AG04449 (cell line): ENCODE measurements around the gene SCML2.
A peak's percentile ranks its signal among the peaks of the same experiment; 100 is the strongest.

ENCODE experiments used
- CTCF ChIA-PET: fragments of 350-600 bp; formaldehyde crosslinking; extraction: SDS; loops from one replicate; lab custom pipeline; 2021; ENCODE audit warnings: antibody characterized with exemption; lab: Yijun Ruan, JAX
- POLR2A ChIA-PET: fragments of 400-600, 350-600 bp; formaldehyde crosslinking; extraction: SDS; loops from one replicate; lab custom pipeline; 2020; ENCODE audit warnings: antibody characterized with exemption, inconsistent platforms; lab: Yijun Ruan, JAX
- DNase-seq: peaks from one replicate; pipeline ENCODE4 v3.0.0-alpha.2; 2010; ENCODE audit warnings: low read depth, low spot score
- H3K4me3 ChIP-seq: 2 replicates; pipeline ENCODE4 v1.5.1; 2011; ENCODE audit warnings: low read depth, mild to moderate bottlenecking, control low read depth, low read length
- TF ChIP-seq, protein P1 (sequence below): IDR thresholded peaks from one replicate; pipeline ENCODE4 v1.5.1; 2011; ENCODE audit warnings: mild to moderate bottlenecking, moderate library complexity, low read length, control low read depth, inconsistent platforms; ENCODE audit not compliant: insufficient read depth; ENCODE audit errors: missing control alignments

The SCML2 gene

DNA sequence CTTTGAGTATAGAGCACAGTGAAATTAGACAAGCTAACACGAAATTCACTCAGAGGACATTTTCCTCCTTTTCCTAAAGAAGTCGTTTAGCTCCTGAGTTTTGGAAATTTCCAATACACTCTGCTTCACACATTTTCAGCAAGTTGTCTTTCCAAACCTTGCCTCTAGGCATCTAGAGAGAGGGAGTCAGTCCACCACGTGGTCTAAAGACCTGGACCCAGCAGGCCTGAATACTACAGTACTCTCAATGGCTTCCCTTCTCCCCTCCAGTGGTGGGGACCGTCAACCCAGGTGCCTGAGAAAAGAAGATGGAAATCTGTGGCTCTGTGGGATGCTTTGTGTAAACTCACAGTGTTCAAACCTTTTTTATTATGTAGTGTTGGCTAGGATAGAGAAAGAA, 13.9 kb upstream of the SCML2 start:
- ChIA-PET POLR2A (no interaction called here), CTCF (no interaction called here)
- no peak overlapping the region for H3K4me3 ChIP-seq
- DNase-seq: no peak
- TF ChIP-seq, protein P1, sequence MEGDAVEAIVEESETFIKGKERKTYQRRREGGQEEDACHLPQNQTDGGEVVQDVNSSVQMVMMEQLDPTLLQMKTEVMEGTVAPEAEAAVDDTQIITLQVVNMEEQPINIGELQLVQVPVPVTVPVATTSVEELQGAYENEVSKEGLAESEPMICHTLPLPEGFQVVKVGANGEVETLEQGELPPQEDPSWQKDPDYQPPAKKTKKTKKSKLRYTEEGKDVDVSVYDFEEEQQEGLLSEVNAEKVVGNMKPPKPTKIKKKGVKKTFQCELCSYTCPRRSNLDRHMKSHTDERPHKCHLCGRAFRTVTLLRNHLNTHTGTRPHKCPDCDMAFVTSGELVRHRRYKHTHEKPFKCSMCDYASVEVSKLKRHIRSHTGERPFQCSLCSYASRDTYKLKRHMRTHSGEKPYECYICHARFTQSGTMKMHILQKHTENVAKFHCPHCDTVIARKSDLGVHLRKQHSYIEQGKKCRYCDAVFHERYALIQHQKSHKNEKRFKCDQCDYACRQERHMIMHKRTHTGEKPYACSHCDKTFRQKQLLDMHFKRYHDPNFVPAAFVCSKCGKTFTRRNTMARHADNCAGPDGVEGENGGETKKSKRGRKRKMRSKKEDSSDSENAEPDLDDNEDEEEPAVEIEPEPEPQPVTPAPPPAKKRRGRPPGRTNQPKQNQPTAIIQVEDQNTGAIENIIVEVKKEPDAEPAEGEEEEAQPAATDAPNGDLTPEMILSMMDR: no peak

DNA sequence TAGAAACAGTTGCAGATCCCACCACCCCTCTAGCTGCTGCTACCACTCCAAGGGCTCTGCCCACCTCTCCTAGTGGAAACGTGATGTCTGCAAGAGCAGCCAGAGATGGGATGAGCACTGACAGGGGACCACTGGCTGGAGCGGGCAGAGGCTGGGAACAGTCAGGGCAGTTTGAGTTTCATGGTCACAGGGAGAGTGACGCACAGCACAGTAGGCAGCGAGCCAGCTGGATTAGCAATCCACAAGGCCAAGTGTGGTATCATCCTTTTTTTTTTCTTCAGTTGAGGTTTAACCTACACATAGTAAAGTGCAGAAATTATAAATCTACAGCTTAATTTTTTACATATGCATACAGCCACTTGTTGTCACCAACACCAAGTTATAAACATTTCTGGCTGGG, 6.4 kb upstream of the SCML2 start:
- CTCF ChIA-PET: interaction anchor here (0.6 kb wide), 1 partner anchor 9 kb away, joined by 3 read pairs; no protein-coding TSS in a partner anchor
- no peak for DNase-seq
- H3K4me3 ChIP-seq: no peak overlapping the region
- TF ChIP-seq, protein P1: no peak
- POLR2A ChIA-PET: no interaction called here

DNA sequence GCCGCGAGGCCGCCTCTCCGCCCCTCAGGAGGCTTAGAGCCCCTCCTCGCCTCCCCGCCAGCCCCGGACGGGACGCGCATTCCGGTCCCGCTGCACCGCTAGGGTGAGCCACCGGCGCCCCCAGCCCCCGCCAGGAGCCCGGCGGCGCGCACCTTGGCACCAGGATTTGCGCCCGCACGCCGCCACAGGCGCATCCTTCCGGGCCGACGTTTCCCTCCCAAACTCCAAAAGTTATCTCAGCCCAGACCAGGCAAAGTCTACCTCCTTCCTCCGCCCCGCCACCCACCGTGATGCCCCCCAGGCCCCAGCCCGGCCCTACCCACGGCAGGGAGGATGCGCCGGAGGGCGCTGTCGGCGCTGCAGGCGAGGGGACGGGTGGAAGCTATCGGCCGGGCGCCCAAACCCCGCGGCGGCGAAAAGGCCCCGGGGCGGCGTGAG, 538 bp downstream of the SCML2 start:
- ChIA-PET CTCF (interaction anchor here (1.0 kb wide), 1 partner anchor 15 kb away, joined by 3 read pairs; no protein-coding TSS in a partner anchor), POLR2A (no interaction called here)
- TF ChIP-seq, protein P1: peak; percentile 30
- peak overlapping the region; percentile 63 for H3K4me3 ChIP-seq
- no peak for DNase-seq

DNA sequence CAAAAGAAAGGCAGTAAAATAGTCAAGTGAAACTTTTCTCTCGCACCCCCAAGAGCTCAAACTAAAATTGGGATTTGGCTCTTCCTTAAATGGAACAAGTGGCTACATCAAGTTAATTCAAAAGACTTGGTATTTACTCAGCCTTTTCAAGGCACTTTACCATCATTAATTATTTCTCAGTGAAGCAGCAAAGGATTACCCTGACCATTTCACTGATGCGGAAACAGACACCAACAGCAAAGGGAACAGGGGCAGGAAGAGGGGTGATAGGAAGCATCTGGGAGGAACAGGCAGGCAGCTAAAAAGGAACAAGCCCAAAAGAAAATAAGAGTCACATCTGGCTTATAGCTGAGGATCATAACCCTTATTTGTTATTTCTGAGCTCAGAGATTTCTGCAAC, 2.7 kb downstream of the SCML2 start:
- DNase-seq: no peak
- TF ChIP-seq, protein P1: no peak
- POLR2A ChIA-PET: interaction anchor here (0.6 kb wide), 1 partner anchor 1124 kb away, joined by 3 read pairs; no protein-coding TSS in a partner anchor
- CTCF ChIA-PET: interaction anchor here (1.1 kb wide), 1 partner anchor 9 kb away, joined by 3 read pairs; no protein-coding TSS in a partner anchor
- H3K4me3 ChIP-seq: no peak overlapping the region

DNA sequence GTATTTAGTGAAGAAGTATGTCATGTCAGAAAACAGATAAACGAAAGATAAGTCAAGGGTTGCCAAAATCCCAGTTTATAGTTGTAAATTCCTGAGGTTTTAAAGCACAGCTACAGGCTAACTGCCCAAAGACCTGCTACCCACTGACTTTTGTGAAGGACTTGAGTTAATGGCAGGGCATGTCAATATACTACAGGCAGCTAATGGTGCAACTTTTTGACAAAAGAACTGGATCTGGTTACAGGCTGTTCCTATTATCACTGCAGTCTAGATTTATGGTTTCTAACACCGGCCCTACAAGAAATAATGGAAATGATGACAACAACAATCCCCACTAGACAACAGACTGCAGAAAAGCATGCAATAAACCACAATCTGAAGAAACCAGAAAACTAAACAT, 6.4 kb downstream of the SCML2 start:
- POLR2A ChIA-PET: no interaction called here
- no peak for DNase-seq

DNA sequence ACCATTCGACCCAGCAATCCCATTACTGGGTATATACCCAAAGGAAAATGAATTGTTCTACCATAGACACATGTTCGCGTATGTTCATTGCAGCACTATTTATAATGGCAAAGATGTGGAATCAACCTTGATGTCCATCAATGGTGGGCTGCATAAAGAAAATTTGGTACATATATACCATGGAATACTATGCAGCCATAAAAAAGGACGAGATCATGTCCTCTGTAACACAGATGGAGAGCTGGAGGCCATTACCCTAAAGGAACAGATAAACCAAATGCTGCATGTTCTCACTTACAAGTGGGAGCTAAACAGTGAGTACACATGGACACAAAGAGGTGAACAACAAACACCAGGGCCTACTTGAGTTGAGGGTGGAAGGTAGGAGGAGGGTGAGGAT, 45.1 kb downstream of the SCML2 start:
- TF ChIP-seq, protein P1: no peak
- no peak overlapping the region for H3K4me3 ChIP-seq
- CTCF ChIA-PET: no interaction called here
- POLR2A ChIA-PET: no interaction called here
- DNase-seq: no peak

More for the DNA sequence above, 6.4 kb downstream of the SCML2 start:
- TF ChIP-seq, protein P1: no peak
- no peak overlapping the region for H3K4me3 ChIP-seq
- CTCF ChIA-PET: no interaction called here
